Epithelial cell of esophagus (primary cell): ENCODE results near the gene SIK2.
A peak's percentile ranks its signal among the peaks of the same experiment; 100 is the strongest.

Experiments
- DNase-seq: peaks from one replicate; pipeline ENCODE4 v3.0.0; 2010; ENCODE audit warnings: low read depth
- H3K4me3 ChIP-seq: 2 replicates; pipeline ENCODE4 v1.5.1; 2011; ENCODE audit warnings: mild to moderate bottlenecking, low read length, control low read depth
- TF ChIP-seq, protein P1 (sequence below): IDR thresholded peaks from 2 replicates; pipeline ENCODE4 v1.5.1; 2011; ENCODE audit warnings: low read depth, mild to moderate bottlenecking, low read length, control low read depth, inconsistent platforms; ENCODE audit not compliant: insufficient read depth; ENCODE audit errors: missing control alignments

SIK2 gene

DNA sequence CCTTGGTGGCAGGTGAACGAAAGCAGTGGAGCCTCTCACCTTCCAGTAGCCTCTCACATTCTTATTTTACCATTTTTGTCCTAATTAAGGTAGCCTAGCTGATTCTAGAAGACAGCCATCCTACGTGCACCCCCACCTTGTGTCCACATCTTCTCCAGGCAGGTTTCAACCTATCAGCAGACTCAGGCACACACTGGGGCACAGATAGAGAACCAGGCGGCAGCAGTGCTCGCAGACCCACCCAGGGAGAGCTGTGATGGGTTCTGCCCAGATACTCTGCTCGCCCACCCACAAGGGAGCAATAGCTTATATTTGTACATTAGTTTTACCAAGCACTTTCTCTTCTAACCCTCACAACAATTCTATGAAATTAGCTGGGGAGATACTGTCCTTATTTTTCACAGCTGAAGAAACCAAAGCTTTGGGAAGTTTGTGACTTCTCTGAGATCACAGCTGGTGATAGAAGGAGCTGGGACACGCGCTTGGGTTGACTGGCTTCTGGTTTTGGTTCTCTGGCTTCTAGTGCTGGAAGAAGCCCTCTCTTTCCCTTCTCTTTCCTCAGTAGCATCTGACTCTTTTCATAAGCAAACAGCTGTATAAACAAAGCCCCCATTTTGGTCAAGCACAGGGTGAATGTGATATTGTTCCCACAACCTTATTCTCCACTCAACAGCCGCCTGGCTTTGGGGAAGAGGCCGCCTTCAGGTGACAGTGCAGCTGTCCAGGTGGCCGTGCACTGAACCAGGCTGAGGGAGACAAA, 127.0 kb downstream of the SIK2 start:
- no peak overlapping the region for H3K4me3 ChIP-seq
- DNase-seq, result no peak
- TF ChIP-seq, protein P1, sequence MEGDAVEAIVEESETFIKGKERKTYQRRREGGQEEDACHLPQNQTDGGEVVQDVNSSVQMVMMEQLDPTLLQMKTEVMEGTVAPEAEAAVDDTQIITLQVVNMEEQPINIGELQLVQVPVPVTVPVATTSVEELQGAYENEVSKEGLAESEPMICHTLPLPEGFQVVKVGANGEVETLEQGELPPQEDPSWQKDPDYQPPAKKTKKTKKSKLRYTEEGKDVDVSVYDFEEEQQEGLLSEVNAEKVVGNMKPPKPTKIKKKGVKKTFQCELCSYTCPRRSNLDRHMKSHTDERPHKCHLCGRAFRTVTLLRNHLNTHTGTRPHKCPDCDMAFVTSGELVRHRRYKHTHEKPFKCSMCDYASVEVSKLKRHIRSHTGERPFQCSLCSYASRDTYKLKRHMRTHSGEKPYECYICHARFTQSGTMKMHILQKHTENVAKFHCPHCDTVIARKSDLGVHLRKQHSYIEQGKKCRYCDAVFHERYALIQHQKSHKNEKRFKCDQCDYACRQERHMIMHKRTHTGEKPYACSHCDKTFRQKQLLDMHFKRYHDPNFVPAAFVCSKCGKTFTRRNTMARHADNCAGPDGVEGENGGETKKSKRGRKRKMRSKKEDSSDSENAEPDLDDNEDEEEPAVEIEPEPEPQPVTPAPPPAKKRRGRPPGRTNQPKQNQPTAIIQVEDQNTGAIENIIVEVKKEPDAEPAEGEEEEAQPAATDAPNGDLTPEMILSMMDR, result no peak

DNA sequence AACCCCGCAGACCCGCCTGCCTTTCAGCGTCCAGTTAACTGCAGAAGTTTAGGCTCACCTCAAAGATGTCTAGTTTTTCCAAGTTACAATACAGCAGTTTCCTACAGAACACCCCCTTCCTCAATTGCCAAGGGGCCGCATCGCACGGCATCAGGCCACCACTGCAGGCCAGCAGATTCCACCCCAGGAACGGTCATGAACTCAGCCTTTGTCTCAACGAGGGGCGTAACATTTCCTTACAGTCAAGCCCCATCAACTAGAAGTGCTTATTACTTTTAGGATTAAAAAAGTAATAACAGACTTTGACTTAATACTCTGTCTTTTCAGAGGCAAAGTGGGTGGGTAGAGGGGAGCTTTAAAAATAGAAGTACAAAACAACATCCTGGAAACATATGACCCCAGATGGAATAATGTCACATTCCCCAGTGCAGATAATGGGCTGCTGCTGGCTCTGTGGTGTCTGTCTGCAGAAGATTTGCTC, 127.6 kb downstream of the SIK2 start:
- no peak for DNase-seq
- TF ChIP-seq, protein P1, result no peak

DNA sequence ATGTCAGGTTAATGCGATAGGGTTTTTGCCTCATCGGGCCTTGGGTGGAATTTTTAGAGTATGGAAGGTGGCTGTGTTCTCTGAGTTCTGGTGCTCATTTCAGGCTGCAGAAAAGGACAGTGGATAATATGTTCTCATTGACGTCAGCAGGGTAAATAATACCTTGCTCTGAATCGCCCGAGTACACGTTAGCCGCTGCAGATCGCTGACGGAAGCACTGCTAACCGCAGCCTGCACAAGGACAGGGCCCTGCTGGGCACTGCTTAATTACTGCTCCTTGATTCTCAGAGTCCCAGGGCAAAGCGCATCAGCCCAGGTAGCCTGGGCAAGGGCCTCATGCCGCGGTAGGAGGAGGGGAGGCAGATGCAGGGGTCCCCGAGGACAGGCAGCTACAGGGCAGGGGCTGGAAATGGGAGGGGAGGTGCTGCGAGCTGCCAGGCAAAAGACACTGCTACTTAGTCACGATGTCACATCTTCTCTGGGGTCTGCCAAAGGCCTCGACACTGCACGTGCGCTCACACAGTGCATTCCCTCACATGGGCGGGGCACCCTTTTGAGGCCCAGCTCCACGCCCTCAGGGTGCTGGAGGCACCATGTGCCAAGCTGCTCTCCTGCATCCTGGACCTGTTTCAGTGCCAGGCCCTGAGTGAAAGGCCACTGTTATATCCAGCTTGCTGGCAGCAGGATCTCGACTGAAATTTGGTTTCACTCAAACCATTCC, 128.8 kb downstream of the SIK2 start:
- no peak overlapping the region for H3K4me3 ChIP-seq
- DNase-seq, result peak; percentile 55
- TF ChIP-seq, protein P1, result no peak

More for the DNA sequence above, 127.6 kb downstream of the SIK2 start:
- no peak overlapping the region for H3K4me3 ChIP-seq

DNA sequence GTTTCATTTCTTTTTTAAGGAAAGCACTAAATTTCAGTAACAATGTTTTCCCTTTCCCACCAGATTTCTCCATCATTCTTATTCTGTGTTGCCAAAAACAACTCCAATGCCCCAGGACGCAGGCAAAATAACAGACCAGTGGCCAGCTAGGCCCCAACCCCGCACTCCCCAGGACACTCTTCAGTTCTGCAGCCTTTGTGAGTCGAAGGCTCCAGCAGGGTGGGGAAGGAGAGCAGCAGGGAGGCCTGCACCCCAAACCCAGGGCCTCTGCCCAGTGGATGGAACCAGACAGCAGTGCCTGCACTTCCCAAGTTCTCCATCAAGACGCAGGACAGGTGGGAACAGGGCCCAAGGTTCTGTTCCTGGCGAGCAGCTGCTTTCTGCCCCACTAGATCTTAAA, 129.6 kb downstream of the SIK2 start:
- H3K4me3 ChIP-seq, result no peak overlapping the region
- TF ChIP-seq, protein P1, result no peak
- DNase-seq, result no peak

DNA sequence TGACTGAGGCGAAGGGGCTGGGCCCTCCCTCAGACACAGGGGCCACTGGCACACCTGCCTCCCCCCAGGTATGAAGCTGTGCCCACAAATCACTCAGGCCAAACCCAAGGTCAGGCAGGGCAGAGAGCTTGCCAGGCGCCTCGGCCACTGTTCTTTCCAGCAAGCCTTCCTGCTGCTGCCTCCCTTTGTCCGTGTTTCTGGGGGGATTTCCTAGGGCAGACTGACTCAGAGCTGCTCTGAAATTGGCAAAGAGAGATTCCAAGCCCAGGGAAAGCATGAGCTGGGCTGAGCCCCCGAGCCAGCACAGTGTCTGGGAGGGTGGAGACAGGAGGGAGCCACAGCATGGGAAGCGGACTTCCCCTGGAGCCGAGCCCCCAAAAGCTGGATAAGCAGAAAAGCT, 130.8 kb downstream of the SIK2 start:
- DNase-seq, result peak; percentile 49
- no peak overlapping the region for H3K4me3 ChIP-seq
- TF ChIP-seq, protein P1, result no peak

DNA sequence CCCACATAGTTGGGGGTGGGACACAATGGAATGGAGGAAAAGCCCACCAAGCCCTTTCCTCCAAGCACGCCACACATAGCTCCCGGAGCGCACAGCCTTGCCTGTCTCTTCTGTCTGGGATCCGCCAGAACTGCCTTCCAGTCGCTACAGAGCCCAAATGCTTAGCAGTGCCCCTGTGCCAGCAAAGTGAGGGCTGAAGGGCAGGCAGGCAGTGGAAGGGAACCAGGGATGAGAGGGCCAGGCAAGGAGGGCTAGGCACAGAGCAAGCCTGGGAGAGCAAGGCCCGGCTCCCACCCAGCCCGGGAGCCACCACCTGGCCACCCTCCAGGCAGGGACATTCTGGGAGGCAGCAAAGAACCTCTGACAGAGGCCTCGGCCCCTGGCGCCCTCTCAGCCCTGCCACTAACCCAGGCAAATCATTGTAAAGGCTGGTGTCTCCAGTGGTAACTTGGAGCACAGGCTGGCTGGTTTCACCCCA, 131.4 kb downstream of the SIK2 start:
- TF ChIP-seq, protein P1, result no peak
- no peak for DNase-seq
- no peak overlapping the region for H3K4me3 ChIP-seq
